OCI-M2 (cell line): Measurements from ENCODE around the gene MCF2L2.

Experiments
- DNase-seq: peaks from one replicate; lab custom pipeline; 2025; ENCODE audit not compliant: unreplicated experiment; lab: John Stamatoyannopoulos, UW

Gene MCF2L2

GRCh38 chr3:183149915-183150750, 278.3 kb downstream of the MCF2L2 start:
- DNase-seq: no peak

- DNase-seq: no peak
Observed at GRCh38 chr3:183148056-183148455, 280.4 kb downstream of the MCF2L2 start.

- no peak for DNase-seq
Observed at GRCh38 chr3:183144363-183144762, 284.1 kb downstream of the MCF2L2 start.

- DNase-seq: no peak
Observed at GRCh38 chr3:183142199-183142598, 286.2 kb downstream of the MCF2L2 start.

- DNase-seq: no peak
Observed at GRCh38 chr3:183134844-183135243, 293.6 kb downstream of the MCF2L2 start.

- no peak for DNase-seq
Observed at GRCh38 chr3:183132409-183132808, 296.0 kb downstream of the MCF2L2 start.

- no peak for DNase-seq
Observed at GRCh38 chr3:183131735-183132134, 296.7 kb downstream of the MCF2L2 start.

- DNase-seq: no peak
Observed at GRCh38 chr3:183131186-183131725, 297.2 kb downstream of the MCF2L2 start.

GRCh38 chr3:183129243-183129642, 299.2 kb downstream of the MCF2L2 start:
- no peak for DNase-seq

GRCh38 chr3:183128709-183129108, 299.7 kb downstream of the MCF2L2 start:
- no peak for DNase-seq
